Activated CD8-positive, alpha-beta memory T cell treated with anti-CD3 and anti-CD28 coated beads for 48 hours (primary cell): Measurements from ENCODE around the gene RDM1.

Experiments used
- DNase-seq, 3 experiments: peaks; one replicate each; pipeline ENCODE4 v3.0.0-alpha.2; 2020; ENCODE audit warnings: low read depth in 2 of 3, low spot score in 2 of 3

RDM1 gene

GRCh38 chr17:35875072-35875799 lies 55.3 kb downstream of the RDM1 start:
- no peak for DNase-seq

- DNase-seq: no peak
These were observed 58.2 kb downstream of the RDM1 start for GRCh38 chr17:35872196-35872980.

- DNase-seq: no peak
These were observed 59.4 kb downstream of the RDM1 start for GRCh38 chr17:35870906-35871819.

- DNase-seq: no peak
These were observed 61.8 kb downstream of the RDM1 start, which contains the start of gene HEATR9 for GRCh38 chr17:35868737-35869136. Gene HEATR9, minus strand, starts transcription at chr17:35868891. Its CDS starts 149 bp downstream, at chr17:35868742.
